ENCODE results near the gene INCA1.
A peak's percentile ranks its signal among the peaks of the same experiment; 100 is the strongest.

- TF ChIP-seq CTCF (IDR thresholded peaks at IDR 0.05; ENCODE audit: insufficient read depth, low read length, poor library complexity, severe bottlenecking) (peak; percentile 59), EZH2phosphoT487 (conservative IDR thresholded peaks at IDR 0.05; ENCODE audit: low read length) (no peak)
These were observed 16.6 kb downstream of the INCA1 start for GRCh38 chr17:4980644-4981216.
